K562 (cell line): ENCODE results near the gene EPHA1. TPM values are rescaled to one million over a fixed set of nuclear protein-coding genes. Genes with fewer than 3 reads are reported as not detected.

ENCODE experiments used
- CGGBP1 ChIP-seq: fragments of 250-450 bp; sonication (Bioruptor Pico); IDR thresholded peaks from 2 replicates; pipeline ENCODE4 v1.9.0; 2021; ENCODE audit warnings: mild to moderate bottlenecking
- E2F8 ChIP-seq: fragments of 450-650 bp; IDR thresholded peaks from 2 replicates; pipeline ENCODE4 v1.7.1; 2018; ENCODE audit warnings: mild to moderate bottlenecking, low read depth; ENCODE audit not compliant: partially characterized antibody
- FOXJ3 ChIP-seq: sonication (generic); formaldehyde crosslinking; IDR thresholded peaks from 2 replicates; pipeline ENCODE4 v1.4.0; 2020; ENCODE audit warnings: mild to moderate bottlenecking, missing genetic modification reagents
- KLF1 ChIP-seq: fragments of 450-650 bp; IDR thresholded peaks from 2 replicates; pipeline ENCODE4 v1.6.1; 2016; ENCODE audit warnings: missing genetic modification characterization, missing compliant biosample characterization
- MITF ChIP-seq: IDR thresholded peaks from 2 replicates; pipeline ENCODE4 v1.6.1; 2014; ENCODE audit warnings: antibody characterized with exemption
- MTA1 ChIP-seq: fragments of 450-650 bp; IDR thresholded peaks from 2 replicates; pipeline ENCODE4 v1.6.1; 2017; ENCODE audit warnings: borderline replicate concordance
- POLR3A ChIP-seq: IDR thresholded peaks from 2 replicates; pipeline ENCODE4 v1.6.1; 2011; ENCODE audit warnings: borderline replicate concordance, mild to moderate bottlenecking, moderate library complexity; ENCODE audit not compliant: insufficient read length, insufficient read depth; ENCODE audit errors: extremely low read depth
- STAG1 ChIP-seq: sonication (generic); formaldehyde crosslinking; IDR thresholded peaks from 2 replicates; pipeline ENCODE4 v1.5.0; 2020; ENCODE audit warnings: missing genetic modification reagents, borderline replicate concordance
- TAF7 ChIP-seq: fragments of 450-650 bp; IDR thresholded peaks from 2 replicates; pipeline ENCODE4 v1.6.1; 2016; ENCODE audit warnings: missing genetic modification characterization, missing compliant biosample characterization
- U2AF1 ChIP-seq: fragments of 200-400 bp; formaldehyde crosslinking; optimal IDR thresholded peaks from 2 replicates; pipeline ENCODE3; 2017; ENCODE audit warnings: mild to moderate bottlenecking, low read depth, low read length, moderate library complexity
- ZNF217 ChIP-seq: sonication (generic); formaldehyde crosslinking; IDR thresholded peaks from 2 replicates; pipeline ENCODE4 v1.8.0; 2022; ENCODE audit warnings: mild to moderate bottlenecking, missing genetic modification reagents
- ZNF23 ChIP-seq: fragments of 250-450 bp; sonication (Bioruptor Pico); IDR thresholded peaks from 2 replicates; pipeline ENCODE4 v1.4.0; 2020; ENCODE audit warnings: mild to moderate bottlenecking
- ZNF3 ChIP-seq: fragments of 250-450 bp; sonication (Bioruptor Pico); IDR thresholded peaks from 2 replicates; pipeline ENCODE4 v1.5.0; 2021; ENCODE audit warnings: mild to moderate bottlenecking, moderate library complexity
- ZNF407 ChIP-seq: fragments of 450-650 bp; IDR thresholded peaks from 2 replicates; pipeline ENCODE4 v1.6.1; 2016; ENCODE audit warnings: low read depth
- polyA plus RNA-seq, 8 experiments: library from polyadenylated mRNA; depleted of rRNA in 4 of 8; stranded (reverse) in 5 of 8; unstranded in 3 of 8; fragments of >200 nt; fragmentation: Nextera tagmentation in 2 of 8; fragmentation: Illumina TruSeq in 1 of 8; extraction: Ambion mirVana in 2 of 8; extraction: Trizol in 1 of 8; gene quantifications; 2 replicates each; pipeline versions ENCODE4 v1.2.1 to v1.2.3, GENCODE V29; 2011 to 2014; ENCODE audit warnings: inconsistent platforms in 1 of 8, missing spikeins in 1 of 8
- total RNA-seq, 7 experiments: library from RNA; depleted of rRNA in 6 of 7; stranded (reverse); fragments of >200 nt in 6 of 7; fragmentation: Illumina TruSeq in 2 of 7; extraction: Trizol in 2 of 7; gene quantifications; 2 replicates each; pipeline versions ENCODE4 v1.2.1 to v1.2.3, GENCODE V29; 2011 to 2021; ENCODE audit warnings: low replicate concordance in 1 of 7

Gene EPHA1
- total and polyA plus RNA-seq, 9 of the 15 experiments (the other 6 are each of a cell fraction or from before 2014, with no cell fraction given): 0.22 to 0.57 (median 0.32) TPM; not detected in 6

DNA sequence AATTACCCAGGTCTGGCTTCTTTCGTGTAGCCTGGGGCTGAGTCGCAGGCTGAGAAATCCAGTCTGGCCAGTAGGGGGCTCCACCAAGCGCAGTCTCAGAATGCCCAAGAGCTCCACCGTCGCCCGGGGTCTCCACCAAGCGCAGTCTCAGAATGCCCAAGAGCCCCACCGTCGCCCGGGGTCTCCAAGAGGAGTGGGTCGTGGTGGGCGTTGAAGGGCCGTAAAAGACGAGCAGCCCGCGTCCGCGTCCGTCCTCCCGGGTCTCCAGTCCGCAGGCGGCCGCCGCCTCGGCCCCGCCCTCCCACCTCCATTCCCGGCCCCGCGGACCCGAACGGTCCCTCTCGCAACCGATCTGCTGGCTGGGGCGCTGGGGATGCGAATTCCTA lies 28.4 kb downstream of the EPHA1 start (continued):
- no peak for TF ChIP-seq MITF
- TF ChIP-seq E2F8: peak; percentile 23
- TF ChIP-seq ZNF23 (CRISPR knock-in tag): no peak
- no peak for TF ChIP-seq ZNF407
- no peak for TF ChIP-seq STAG1 (CRISPR knock-in tag)
- TF ChIP-seq U2AF1: no peak
- TF ChIP-seq FOXJ3: no peak
- no peak for TF ChIP-seq MTA1
- no peak for TF ChIP-seq ZNF217 (CRISPR knock-in tag)
- TF ChIP-seq ZNF3 (CRISPR knock-in tag): no peak
- TF ChIP-seq KLF1: peak; percentile 68; the same call in 1 of the 2 replicates
- no peak; the same call in 1 of the 2 replicates for TF ChIP-seq CGGBP1 (CRISPR knock-in tag)
- TF ChIP-seq POLR3A: no peak
- TF ChIP-seq TAF7 (tag): no peak; the same call in 1 of the 2 replicates
